ENCODE measurements around the gene WNT9A.

GRCh38 chr1:227955808-227956207 lies 8.1 kb upstream of the WNT9A start:
- no peak for TF ChIP-seq EZH2 (optimal IDR thresholded peaks at IDR 0.05; ENCODE audit: low read depth, low read length)
- TF ChIP-seq, protein P1, sequence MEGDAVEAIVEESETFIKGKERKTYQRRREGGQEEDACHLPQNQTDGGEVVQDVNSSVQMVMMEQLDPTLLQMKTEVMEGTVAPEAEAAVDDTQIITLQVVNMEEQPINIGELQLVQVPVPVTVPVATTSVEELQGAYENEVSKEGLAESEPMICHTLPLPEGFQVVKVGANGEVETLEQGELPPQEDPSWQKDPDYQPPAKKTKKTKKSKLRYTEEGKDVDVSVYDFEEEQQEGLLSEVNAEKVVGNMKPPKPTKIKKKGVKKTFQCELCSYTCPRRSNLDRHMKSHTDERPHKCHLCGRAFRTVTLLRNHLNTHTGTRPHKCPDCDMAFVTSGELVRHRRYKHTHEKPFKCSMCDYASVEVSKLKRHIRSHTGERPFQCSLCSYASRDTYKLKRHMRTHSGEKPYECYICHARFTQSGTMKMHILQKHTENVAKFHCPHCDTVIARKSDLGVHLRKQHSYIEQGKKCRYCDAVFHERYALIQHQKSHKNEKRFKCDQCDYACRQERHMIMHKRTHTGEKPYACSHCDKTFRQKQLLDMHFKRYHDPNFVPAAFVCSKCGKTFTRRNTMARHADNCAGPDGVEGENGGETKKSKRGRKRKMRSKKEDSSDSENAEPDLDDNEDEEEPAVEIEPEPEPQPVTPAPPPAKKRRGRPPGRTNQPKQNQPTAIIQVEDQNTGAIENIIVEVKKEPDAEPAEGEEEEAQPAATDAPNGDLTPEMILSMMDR (IDR thresholded peaks at IDR 0.05; ENCODE audit: low read length), result no peak
